Astrocyte (in vitro differentiated cells and primary cell): ENCODE data around the gene PTPRM. TPM values are rescaled to one million over a fixed set of nuclear protein-coding genes. Genes with fewer than 3 reads are reported as not detected.

Source experiments
- DNase-seq: peaks from one replicate; pipeline ENCODE4 v3.0.0-alpha.2; 2010; ENCODE audit warnings: low read depth
- FAIRE-seq: peaks from 2 replicates; lab custom pipeline; 2011; peaks lifted over from hg19 to GRCh38; lab: Jason Lieb, UNC
- H2AFZ ChIP-seq: 2 replicates; pipeline ENCODE4 v1.6.0; 2012; ENCODE audit warnings: low read depth, low read length, inconsistent platforms
- H3K27ac ChIP-seq: 2 replicates; pipeline ENCODE4 v1.5.1; 2011; ENCODE audit warnings: low read depth, low read length, inconsistent platforms
- H3K27me3 ChIP-seq: 2 replicates; pipeline ENCODE4 v1.6.0; 2011; ENCODE audit warnings: low read length, inconsistent platforms; ENCODE audit not compliant: insufficient read depth
- H3K36me3 ChIP-seq: 2 replicates; pipeline ENCODE4 v1.5.1; 2011; ENCODE audit warnings: low read length, inconsistent platforms; ENCODE audit not compliant: insufficient read depth
- H3K4me1 ChIP-seq: 2 replicates; pipeline ENCODE4 v1.5.1; 2011; ENCODE audit warnings: low read length, inconsistent platforms; ENCODE audit not compliant: insufficient read depth
- H3K4me2 ChIP-seq: 2 replicates; pipeline ENCODE4 v1.6.0; 2012; ENCODE audit warnings: low read length, inconsistent platforms
- H3K4me3 ChIP-seq: 2 replicates; pipeline ENCODE4 v1.5.1; 2011; ENCODE audit warnings: low read depth, mild to moderate bottlenecking, low read length, inconsistent platforms; ENCODE audit not compliant: insufficient read depth
- H3K79me2 ChIP-seq: 2 replicates; pipeline ENCODE4 v1.6.0; 2012; ENCODE audit warnings: mild to moderate bottlenecking, low read length, inconsistent platforms; ENCODE audit not compliant: insufficient read depth
- H3K9ac ChIP-seq: 2 replicates; pipeline ENCODE4 v1.6.0; 2012; ENCODE audit warnings: mild to moderate bottlenecking, low read length, inconsistent platforms
- H3K9me3 ChIP-seq: 2 replicates; pipeline ENCODE4 v1.5.1; 2012; ENCODE audit warnings: low read depth, mild to moderate bottlenecking, low read length, inconsistent platforms; ENCODE audit not compliant: insufficient read depth
- H4K20me1 ChIP-seq: 2 replicates; pipeline ENCODE4 v1.6.0; 2012; ENCODE audit warnings: low read length, inconsistent platforms; ENCODE audit not compliant: insufficient read depth
- H3K27ac Mint-ChIP-seq: one replicate; pipeline ENCODE4 v1.8.0; 2021; ENCODE audit warnings: mild to moderate bottlenecking, mixed read lengths; ENCODE audit not compliant: unreplicated experiment
- H3K27me3 Mint-ChIP-seq: one replicate; pipeline ENCODE4 v1.8.0; 2021; ENCODE audit warnings: low read depth, mixed read lengths; ENCODE audit not compliant: unreplicated experiment
- H3K36me3 Mint-ChIP-seq: one replicate; pipeline ENCODE4 v1.8.0; 2021; ENCODE audit warnings: low read depth, mixed read lengths; ENCODE audit not compliant: unreplicated experiment
- H3K4me1 Mint-ChIP-seq: one replicate; pipeline ENCODE4 v1.8.0; 2021; ENCODE audit warnings: low read depth, mixed read lengths; ENCODE audit not compliant: unreplicated experiment
- H3K4me3 Mint-ChIP-seq: one replicate; pipeline ENCODE4 v1.8.0; 2021; ENCODE audit warnings: mild to moderate bottlenecking, moderate library complexity, mixed read lengths; ENCODE audit not compliant: unreplicated experiment
- H3K9me3 Mint-ChIP-seq: one replicate; pipeline ENCODE4 v1.8.0; 2021; ENCODE audit warnings: mild to moderate bottlenecking, mixed read lengths; ENCODE audit not compliant: unreplicated experiment
- CTCF ChIP-seq: IDR thresholded peaks from 2 replicates; pipeline ENCODE4 v1.5.1; 2011; ENCODE audit warnings: low read depth, mild to moderate bottlenecking, inconsistent platforms, low read length, moderate library complexity; ENCODE audit not compliant: insufficient read depth
- EZH2 ChIP-seq: IDR thresholded peaks from 2 replicates; pipeline ENCODE4 v1.6.1; 2012; ENCODE audit warnings: mild to moderate bottlenecking, low read length, inconsistent platforms; ENCODE audit not compliant: insufficient read depth
- total RNA-seq: library from RNA; stranded (reverse); gene quantifications from 2 replicates; pipeline ENCODE4 v1.2.1, GENCODE V29; 2021

PTPRM gene
- total RNA-seq, 1 donor from 2014 or later, result 59.6 TPM

- Histone ChIP-seq H4K20me1 (no peaks in the 10 kb centered on the region), H3K27me3 (no peaks in the 10 kb centered on the region), H3K4me2 (peak overlapping the region; percentile 19), H3K36me3 (no peaks in the 10 kb centered on the region), H2AFZ (no peak overlapping the region), H3K4me1 (peaks cover 14% of the 10 kb centered on the region), H3K79me2 (no peaks in the 10 kb centered on the region), H3K9ac (no peak overlapping the region), H3K9me3 (no peaks in the 10 kb centered on the region), H3K27ac (no peak overlapping the region), H3K4me3 (no peak overlapping the region)
- TF ChIP-seq EZH2, result no peak
- TF ChIP-seq CTCF, result no peak
- Mint-ChIP-seq H3K27me3 (peaks cover 2% of the 10 kb centered on the region), H3K9me3 (peaks cover 9% of the 10 kb centered on the region), H3K4me1 (peaks cover 9% of the 10 kb centered on the region), H3K4me3 (no peak overlapping the region), H3K27ac (peak overlapping the region; percentile 50), H3K36me3 (peaks cover 14% of the 10 kb centered on the region)
- FAIRE-seq (peak; percentile 71), DNase-seq (peak; percentile 55)
Observed at GRCh38 chr18:8140841-8141501, 573.9 kb downstream of the PTPRM start.

- Mint-ChIP-seq H3K27ac (peak overlapping the region; percentile 16), H3K4me1 (peaks cover 9% of the 10 kb centered on the region), H3K9me3 (peaks cover 21% of the 10 kb centered on the region), H3K27me3 (peaks cover 2% of the 10 kb centered on the region), H3K36me3 (peaks cover 21% of the 10 kb centered on the region), H3K4me3 (no peak overlapping the region)
- no peak for TF ChIP-seq EZH2
- TF ChIP-seq CTCF, result no peak
- Histone ChIP-seq H3K36me3 (no peaks in the 10 kb centered on the region), H3K27me3 (no peaks in the 10 kb centered on the region), H3K9me3 (no peaks in the 10 kb centered on the region), H3K4me1 (peaks cover 14% of the 10 kb centered on the region), H3K9ac (peak overlapping the region; percentile 24), H3K4me3 (no peak overlapping the region), H2AFZ (no peak overlapping the region), H3K27ac (peak overlapping the region; percentile 59), H3K79me2 (no peaks in the 10 kb centered on the region), H4K20me1 (no peaks in the 10 kb centered on the region), H3K4me2 (peak overlapping the region; percentile 46)
- FAIRE-seq (no peak), DNase-seq (peak; percentile 59)
Observed at GRCh38 chr18:8142131-8142711, 575.1 kb downstream of the PTPRM start.

GRCh38 chr18:8142932-8143331 is 575.8 kb downstream of the PTPRM start:
- no peak overlapping the region for H3K4me2 ChIP-seq
- H3K4me3 ChIP-seq, result no peak overlapping the region
- H3K9me3 ChIP-seq, result no peaks in the 10 kb centered on the region
- H3K4me1 ChIP-seq, result peaks cover 14% of the 10 kb centered on the region
- no peaks in the 10 kb centered on the region for H4K20me1 ChIP-seq
- Mint-ChIP-seq H3K36me3 (peaks cover 21% of the 10 kb centered on the region), H3K4me1 (peaks cover 9% of the 10 kb centered on the region), H3K4me3 (no peak overlapping the region), H3K9me3 (peaks cover 21% of the 10 kb centered on the region), H3K27me3 (peaks cover 2% of the 10 kb centered on the region), H3K27ac (no peak overlapping the region)
- H3K36me3 ChIP-seq, result no peaks in the 10 kb centered on the region
- peak overlapping the region; percentile 59 for H3K27ac ChIP-seq
- H3K27me3 ChIP-seq, result no peaks in the 10 kb centered on the region
- H3K79me2 ChIP-seq, result no peaks in the 10 kb centered on the region
- H3K9ac ChIP-seq, result peak overlapping the region; percentile 24
- no peak overlapping the region for H2AFZ ChIP-seq
- DNase-seq (no peak), FAIRE-seq (no peak)
- no peak for TF ChIP-seq CTCF
- TF ChIP-seq EZH2, result no peak
